ENCODE data around the gene THAP5.

The THAP5 gene

DNA sequence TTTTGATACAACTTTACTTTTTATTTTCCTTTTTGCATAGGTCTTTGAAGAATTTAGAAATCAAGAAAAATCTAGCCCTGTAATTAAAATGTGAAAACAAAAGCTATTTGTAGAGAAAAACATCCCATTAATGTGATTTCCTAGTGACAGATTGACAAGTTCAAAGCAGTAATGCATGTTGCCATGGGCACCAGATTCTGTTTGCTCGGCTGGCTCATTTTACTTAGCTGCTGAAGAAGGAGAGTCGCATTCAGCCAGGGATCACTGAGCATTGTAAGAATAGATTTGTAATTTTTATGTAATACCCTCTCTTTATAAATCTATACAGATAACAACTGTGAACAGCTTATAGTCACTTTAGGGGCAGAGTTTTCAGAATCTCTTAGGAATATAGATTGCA is 28.6 kb upstream of the THAP5 start:
- H3K4me3 ChIP-seq (ENCODE audit: low read length): no peak overlapping the region
- no peaks in the 10 kb centered on the region for H3K9me2 ChIP-seq (replicated peaks; ENCODE audit: control insufficient read depth, low read length)
- H3K9me3 ChIP-seq (ENCODE audit: control insufficient read depth, insufficient read depth, low read length): no peaks in the 10 kb centered on the region
- peaks cover 20% of the 10 kb centered on the region for H3K27me3 ChIP-seq (ENCODE audit: control insufficient read depth, low read length)
- H3K4me2 ChIP-seq (ENCODE audit: low read length): no peak overlapping the region
- no peak overlapping the region for H3K27ac ChIP-seq (ENCODE audit: low read depth, low read length)
- no peaks in the 10 kb centered on the region for H3F3A ChIP-seq (ENCODE audit: control insufficient read depth, insufficient read depth)
- H4K20me1 ChIP-seq (ENCODE audit: control insufficient read depth, insufficient read depth, low read depth, low read length): no peaks in the 10 kb centered on the region
- peaks cover 2% of the 10 kb centered on the region for H3K4me1 ChIP-seq (ENCODE audit: control insufficient read depth, low read length)
- no peaks in the 10 kb centered on the region for H3K36me3 ChIP-seq (ENCODE audit: control insufficient read depth, low read length)
- no peaks in the 10 kb centered on the region for H3K79me2 ChIP-seq (ENCODE audit: control insufficient read depth, low read length)
- TF ChIP-seq EZH2phosphoT487 (IDR thresholded peaks at IDR 0.05; ENCODE audit: borderline replicate concordance, low read length): no peak
- TF ChIP-seq, protein P1, sequence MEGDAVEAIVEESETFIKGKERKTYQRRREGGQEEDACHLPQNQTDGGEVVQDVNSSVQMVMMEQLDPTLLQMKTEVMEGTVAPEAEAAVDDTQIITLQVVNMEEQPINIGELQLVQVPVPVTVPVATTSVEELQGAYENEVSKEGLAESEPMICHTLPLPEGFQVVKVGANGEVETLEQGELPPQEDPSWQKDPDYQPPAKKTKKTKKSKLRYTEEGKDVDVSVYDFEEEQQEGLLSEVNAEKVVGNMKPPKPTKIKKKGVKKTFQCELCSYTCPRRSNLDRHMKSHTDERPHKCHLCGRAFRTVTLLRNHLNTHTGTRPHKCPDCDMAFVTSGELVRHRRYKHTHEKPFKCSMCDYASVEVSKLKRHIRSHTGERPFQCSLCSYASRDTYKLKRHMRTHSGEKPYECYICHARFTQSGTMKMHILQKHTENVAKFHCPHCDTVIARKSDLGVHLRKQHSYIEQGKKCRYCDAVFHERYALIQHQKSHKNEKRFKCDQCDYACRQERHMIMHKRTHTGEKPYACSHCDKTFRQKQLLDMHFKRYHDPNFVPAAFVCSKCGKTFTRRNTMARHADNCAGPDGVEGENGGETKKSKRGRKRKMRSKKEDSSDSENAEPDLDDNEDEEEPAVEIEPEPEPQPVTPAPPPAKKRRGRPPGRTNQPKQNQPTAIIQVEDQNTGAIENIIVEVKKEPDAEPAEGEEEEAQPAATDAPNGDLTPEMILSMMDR (IDR thresholded peaks at IDR 0.05; ENCODE audit: low read depth, low read length, poor library complexity, severe bottlenecking): no peak

DNA sequence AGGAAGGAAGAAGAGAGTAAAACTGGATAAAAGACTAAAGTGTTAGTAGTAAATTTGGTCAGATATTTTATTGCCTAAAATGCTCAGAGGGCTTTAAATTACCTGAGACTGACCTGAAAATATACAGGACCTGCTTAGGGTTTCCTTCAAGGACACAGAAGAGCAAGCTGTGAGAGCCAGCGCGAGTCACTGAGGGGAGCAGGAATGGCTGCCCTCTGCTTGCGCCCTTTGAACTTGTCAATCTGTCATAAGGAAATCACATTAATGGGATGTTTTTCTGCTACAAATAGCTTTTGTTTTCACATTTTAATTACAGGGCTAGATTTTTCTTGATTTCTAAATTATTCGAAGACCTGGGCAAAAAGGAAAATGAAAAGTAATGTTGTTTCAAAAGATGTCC is 27.1 kb upstream of the THAP5 start:
- H3F3A ChIP-seq (ENCODE audit: control insufficient read depth, insufficient read depth): no peaks in the 10 kb centered on the region
- H3K9me2 ChIP-seq (replicated peaks; ENCODE audit: control insufficient read depth, low read length): no peaks in the 10 kb centered on the region
- no peak overlapping the region for H3K4me2 ChIP-seq (ENCODE audit: low read length)
- no peak overlapping the region for H3K27ac ChIP-seq (ENCODE audit: low read depth, low read length)
- no peak overlapping the region for H3K4me3 ChIP-seq (ENCODE audit: low read length)
- no peaks in the 10 kb centered on the region for H3K4me1 ChIP-seq (ENCODE audit: control insufficient read depth, low read length)
- H3K9me3 ChIP-seq (ENCODE audit: control insufficient read depth, insufficient read depth, low read length): no peaks in the 10 kb centered on the region
- no peaks in the 10 kb centered on the region for H3K36me3 ChIP-seq (ENCODE audit: control insufficient read depth, low read length)
- H3K79me2 ChIP-seq (ENCODE audit: control insufficient read depth, low read length): no peaks in the 10 kb centered on the region
- H4K20me1 ChIP-seq (ENCODE audit: control insufficient read depth, insufficient read depth, low read depth, low read length): no peaks in the 10 kb centered on the region
- no peak for TF ChIP-seq EZH2phosphoT487 (IDR thresholded peaks at IDR 0.05; ENCODE audit: borderline replicate concordance, low read length)
- TF ChIP-seq, protein P1 (IDR thresholded peaks at IDR 0.05; ENCODE audit: low read depth, low read length, poor library complexity, severe bottlenecking): no peak
- H3K27me3 ChIP-seq (ENCODE audit: control insufficient read depth, low read length): peaks cover 20% of the 10 kb centered on the region

DNA sequence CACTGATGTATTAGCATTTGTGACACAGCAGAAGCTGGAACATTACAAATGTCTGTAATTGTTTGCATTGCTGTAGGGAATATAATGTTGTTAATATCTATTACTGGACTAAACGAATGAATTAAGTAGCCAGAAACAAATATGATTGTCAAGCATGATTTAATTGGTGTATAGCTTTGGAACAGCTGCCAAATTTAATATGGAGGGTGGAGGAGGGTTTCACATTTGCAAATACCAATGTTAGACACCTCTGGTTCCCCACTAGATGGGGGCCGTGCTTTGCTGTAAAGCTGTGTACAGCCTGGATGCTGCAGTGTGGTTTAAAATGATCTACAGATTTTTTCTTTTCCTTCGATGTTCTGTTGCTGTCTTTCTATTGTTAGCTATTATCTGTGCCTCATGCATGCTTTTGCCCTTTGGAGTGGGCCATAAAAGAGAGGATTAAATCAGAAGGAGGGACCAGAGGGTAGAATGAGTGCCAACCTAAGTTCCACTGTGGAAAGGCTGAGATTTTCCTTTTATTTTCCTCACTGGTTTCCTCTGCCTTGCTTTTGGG is 23.2 kb upstream of the THAP5 start:
- no peaks in the 10 kb centered on the region for H3K9me2 ChIP-seq (replicated peaks; ENCODE audit: control insufficient read depth, low read length)
- H4K20me1 ChIP-seq (ENCODE audit: control insufficient read depth, insufficient read depth, low read depth, low read length): no peaks in the 10 kb centered on the region
- no peaks in the 10 kb centered on the region for H3K4me1 ChIP-seq (ENCODE audit: control insufficient read depth, low read length)
- peaks cover 7% of the 10 kb centered on the region; the same call in 1 of the 2 replicates for H3K27me3 ChIP-seq (ENCODE audit: control insufficient read depth, low read length)
- H3F3A ChIP-seq (ENCODE audit: control insufficient read depth, insufficient read depth): no peaks in the 10 kb centered on the region
- no peaks in the 10 kb centered on the region for H3K9me3 ChIP-seq (ENCODE audit: control insufficient read depth, insufficient read depth, low read length)
- H3K36me3 ChIP-seq (ENCODE audit: control insufficient read depth, low read length): no peaks in the 10 kb centered on the region
- H3K27ac ChIP-seq (ENCODE audit: low read depth, low read length): no peak overlapping the region
- H3K79me2 ChIP-seq (ENCODE audit: control insufficient read depth, low read length): no peaks in the 10 kb centered on the region
- H3K4me3 ChIP-seq (ENCODE audit: low read length): no peak overlapping the region
- H3K4me2 ChIP-seq (ENCODE audit: low read length): no peak overlapping the region
- TF ChIP-seq, protein P1 (IDR thresholded peaks at IDR 0.05; ENCODE audit: low read depth, low read length, poor library complexity, severe bottlenecking): peak; percentile 35
- TF ChIP-seq EZH2phosphoT487 (IDR thresholded peaks at IDR 0.05; ENCODE audit: borderline replicate concordance, low read length): no peak

All from DOHH2 (cell line).